Activated CD4-positive, alpha-beta memory T cell treated with anti-CD3 and anti-CD28 coated beads, Interleukin-2, amount 10 ng/mL, durations not matched to agents 7 days and 5 days (primary cell): ENCODE results near the gene NAV2. TPM values are rescaled to one million over a fixed set of nuclear protein-coding genes. Genes with fewer than 3 reads are reported as not detected.

ENCODE experiments used
- CTCF ChIA-PET: fragments of 350-600 bp; sonication (Branson Sonifier 250); formaldehyde crosslinking; loops from one replicate; lab custom pipeline; 2021; ENCODE audit warnings: antibody characterized with exemption, inconsistent platforms; lab: Charles Lee
- POLR2A ChIA-PET: fragments of 350-600 bp; sonication (Branson Sonifier 250); formaldehyde crosslinking; loops from one replicate; lab custom pipeline; 2021; ENCODE audit warnings: antibody characterized with exemption; lab: Charles Lee
- DNase-seq: peaks from one replicate; pipeline ENCODE4 v3.0.0-alpha.2; 2020
- H3K27ac Mint-ChIP-seq: one replicate; pipeline ENCODE4 v1.8.0; 2021; ENCODE audit warnings: mild to moderate bottlenecking, mixed read lengths
- H3K27me3 Mint-ChIP-seq: one replicate; pipeline ENCODE4 v1.8.0; 2021; ENCODE audit warnings: mixed read lengths
- H3K36me3 Mint-ChIP-seq: one replicate; pipeline ENCODE4 v1.8.0; 2021; ENCODE audit warnings: low read depth, mixed read lengths
- H3K4me1 Mint-ChIP-seq: one replicate; pipeline ENCODE4 v1.8.0; 2021; ENCODE audit warnings: mixed read lengths
- H3K4me3 Mint-ChIP-seq: one replicate; pipeline ENCODE4 v1.8.0; 2021; ENCODE audit warnings: mild to moderate bottlenecking, mixed read lengths
- H3K9me3 Mint-ChIP-seq: one replicate; pipeline ENCODE4 v1.8.0; 2021; ENCODE audit warnings: mixed read lengths
- total RNA-seq, 2 experiments: library from RNA; stranded (reverse); gene quantifications; one replicate each; pipeline ENCODE4 v1.2.3, GENCODE V29; 2021

The NAV2 gene
- total RNA-seq, 2 experiments from 2014 or later, result 0.53 to 0.70 TPM

DNA sequence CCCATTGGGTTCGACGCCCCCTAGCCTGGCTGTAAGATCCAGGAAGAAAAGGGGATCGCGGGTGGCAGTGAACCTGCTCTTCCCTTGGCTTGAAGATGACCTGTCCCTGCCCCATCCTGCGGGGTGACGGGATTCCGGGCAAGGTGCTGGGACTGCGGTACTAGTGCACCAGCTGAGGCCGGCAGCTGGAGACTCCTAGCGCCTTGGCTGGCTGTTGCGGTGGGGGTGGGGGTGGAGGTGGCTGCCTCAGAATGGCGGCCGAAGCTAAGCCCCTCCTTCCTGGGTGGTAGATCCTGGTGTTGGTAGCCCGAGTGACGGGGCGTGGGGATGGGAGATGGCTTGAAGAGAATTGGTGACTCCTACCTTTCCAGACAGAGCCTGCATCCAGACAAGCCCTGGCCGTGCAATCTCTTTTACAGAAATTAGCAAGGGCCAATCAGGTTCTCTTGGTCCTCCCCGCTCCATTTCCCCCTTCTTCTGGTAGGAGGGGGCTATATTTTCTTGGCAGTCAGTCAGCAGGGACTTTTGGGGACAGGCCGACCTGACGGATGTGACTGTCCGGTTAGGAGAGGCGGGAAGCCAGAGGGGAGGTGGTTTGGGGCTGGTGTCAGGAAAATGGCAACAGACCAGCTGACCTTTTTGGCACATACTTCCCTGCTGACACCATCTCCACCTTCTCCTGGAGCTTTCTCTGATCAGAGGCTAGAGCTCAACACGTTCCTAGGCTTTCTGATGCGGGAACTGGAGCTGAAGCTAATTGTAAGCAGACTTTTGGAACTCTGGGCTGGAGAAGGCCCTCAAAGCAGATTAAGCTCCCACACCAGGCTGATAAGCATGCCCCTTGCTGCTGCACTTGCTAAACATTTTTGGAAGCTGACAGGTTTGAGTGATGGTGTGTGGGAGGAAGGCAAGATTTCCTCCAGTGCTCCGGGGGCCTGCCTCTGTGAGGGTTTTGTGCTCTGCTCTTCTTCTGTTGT lies 2.0 kb downstream of the NAV2 start:
- Mint-ChIP-seq H3K4me3 (peak overlapping the region; percentile 70), H3K9me3 (no peaks in the 10 kb centered on the region), H3K27me3 (peaks cover 41% of the 10 kb centered on the region), H3K4me1 (peaks cover 26% of the 10 kb centered on the region), H3K27ac (no peak overlapping the region), H3K36me3 (peaks cover 2% of the 10 kb centered on the region)
- POLR2A ChIA-PET, result interaction anchor here (5.4 kb wide), 1 partner anchor 9 kb away, joined by 42 read pairs; no protein-coding TSS in a partner anchor
- DNase-seq, result no peak
- CTCF ChIA-PET, result no interaction called here

DNA sequence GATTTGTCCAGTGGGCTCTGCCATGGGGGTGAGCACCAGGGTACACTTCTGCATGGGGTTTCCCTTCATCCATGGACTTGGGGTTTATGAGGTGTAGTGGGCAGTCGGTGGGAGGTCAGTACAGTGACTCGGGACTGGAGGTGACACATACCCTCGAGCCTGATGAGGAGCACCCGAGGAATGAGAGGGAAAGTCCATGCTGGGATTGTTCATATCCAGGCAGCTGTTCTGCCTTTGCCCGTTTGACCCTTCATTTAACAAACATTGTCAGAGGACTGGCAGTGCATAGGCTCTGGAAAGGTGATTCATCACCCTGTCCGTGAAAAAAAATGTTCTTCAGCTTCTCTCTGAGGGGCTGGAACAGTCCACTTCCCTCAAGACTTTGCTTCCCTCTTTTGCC lies 2.7 kb downstream of the NAV2 start:
- peaks cover 26% of the 10 kb centered on the region for H3K4me1 Mint-ChIP-seq
- H3K27me3 Mint-ChIP-seq, result peaks cover 41% of the 10 kb centered on the region
- POLR2A ChIA-PET, result interaction anchor here (5.4 kb wide), 1 partner anchor 8 kb away, joined by 42 read pairs; no protein-coding TSS in a partner anchor
- CTCF ChIA-PET, result no interaction called here
- no peak for DNase-seq
- H3K27ac Mint-ChIP-seq, result no peak overlapping the region
- peaks cover 2% of the 10 kb centered on the region for H3K36me3 Mint-ChIP-seq
- no peaks in the 10 kb centered on the region for H3K9me3 Mint-ChIP-seq
- no peak overlapping the region for H3K4me3 Mint-ChIP-seq

DNA sequence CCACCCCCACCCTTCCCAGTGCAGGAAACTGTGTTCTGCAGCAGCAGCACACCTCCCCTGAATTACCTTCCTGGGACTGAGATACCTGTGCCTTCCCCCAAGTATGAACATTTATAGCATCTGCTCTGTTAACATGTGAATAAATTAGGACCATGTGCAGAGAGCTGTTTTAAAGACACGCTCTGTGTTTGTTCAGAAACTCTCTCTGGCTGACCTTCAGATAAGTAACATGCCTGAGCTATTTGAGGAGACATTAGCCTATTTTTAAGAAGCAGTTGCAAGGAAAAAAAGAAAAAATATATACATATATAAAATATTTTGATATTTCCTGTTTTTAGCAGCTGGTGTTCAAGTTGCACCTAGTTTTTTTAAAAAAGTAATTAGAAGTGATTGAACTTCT lies 5.4 kb downstream of the NAV2 start:
- POLR2A ChIA-PET, result no interaction called here
- H3K27ac Mint-ChIP-seq, result no peak overlapping the region
- DNase-seq, result no peak
- peaks cover 38% of the 10 kb centered on the region for H3K27me3 Mint-ChIP-seq
- H3K36me3 Mint-ChIP-seq, result peaks cover 2% of the 10 kb centered on the region
- CTCF ChIA-PET, result no interaction called here
- H3K4me3 Mint-ChIP-seq, result no peak overlapping the region
- H3K4me1 Mint-ChIP-seq, result peaks cover 24% of the 10 kb centered on the region
- no peaks in the 10 kb centered on the region for H3K9me3 Mint-ChIP-seq

DNA sequence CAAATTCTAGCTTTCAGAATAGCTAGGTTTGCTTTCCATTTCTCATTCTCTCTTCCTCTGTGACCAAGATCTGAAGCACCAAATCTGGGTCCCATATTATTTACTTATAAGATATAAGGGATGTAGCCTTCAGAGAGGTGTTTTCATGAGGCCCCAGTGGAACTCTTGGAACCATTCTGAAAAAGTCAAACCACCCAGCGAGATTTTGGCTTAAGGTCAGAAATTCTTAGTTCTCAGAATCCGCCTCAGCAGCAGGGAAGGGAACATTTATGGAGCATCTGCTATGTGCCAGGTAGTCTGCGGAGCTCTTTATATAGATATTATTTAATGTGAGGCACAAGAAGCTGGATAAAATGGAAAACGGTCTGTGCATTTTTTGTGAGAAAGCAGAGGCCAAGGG lies 6.3 kb downstream of the NAV2 start:
- Mint-ChIP-seq H3K27ac (no peak overlapping the region), H3K9me3 (no peaks in the 10 kb centered on the region), H3K4me1 (peaks cover 26% of the 10 kb centered on the region), H3K36me3 (peaks cover 2% of the 10 kb centered on the region), H3K27me3 (peaks cover 30% of the 10 kb centered on the region), H3K4me3 (no peak overlapping the region)
- DNase-seq, result no peak
- ChIA-PET CTCF (no interaction called here), POLR2A (no interaction called here)

DNA sequence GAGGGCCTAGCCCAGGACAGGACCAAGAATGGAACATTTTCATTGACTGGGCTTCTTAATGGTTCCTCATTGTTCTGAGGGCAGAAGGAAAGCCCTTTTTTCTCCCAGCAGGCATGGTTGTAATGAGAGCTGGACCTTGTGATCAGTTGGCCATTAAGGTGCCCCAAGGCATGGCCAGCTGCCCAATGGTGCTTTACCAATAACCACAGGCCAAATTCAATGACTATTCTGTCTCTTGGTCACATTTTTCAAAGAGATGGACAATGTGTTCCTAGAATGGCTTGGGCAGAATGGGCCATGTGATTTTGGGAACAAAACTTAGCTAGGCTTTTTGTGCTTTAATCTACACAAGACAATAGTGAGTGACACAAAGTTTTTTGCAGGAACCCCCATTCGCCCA lies 7.3 kb downstream of the NAV2 start:
- peaks cover 2% of the 10 kb centered on the region for H3K36me3 Mint-ChIP-seq
- ChIA-PET CTCF (no interaction called here), POLR2A (no interaction called here)
- no peak overlapping the region for H3K4me3 Mint-ChIP-seq
- H3K27me3 Mint-ChIP-seq, result peaks cover 20% of the 10 kb centered on the region
- no peak overlapping the region for H3K27ac Mint-ChIP-seq
- no peak for DNase-seq
- peaks cover 25% of the 10 kb centered on the region for H3K4me1 Mint-ChIP-seq
- no peaks in the 10 kb centered on the region for H3K9me3 Mint-ChIP-seq

DNA sequence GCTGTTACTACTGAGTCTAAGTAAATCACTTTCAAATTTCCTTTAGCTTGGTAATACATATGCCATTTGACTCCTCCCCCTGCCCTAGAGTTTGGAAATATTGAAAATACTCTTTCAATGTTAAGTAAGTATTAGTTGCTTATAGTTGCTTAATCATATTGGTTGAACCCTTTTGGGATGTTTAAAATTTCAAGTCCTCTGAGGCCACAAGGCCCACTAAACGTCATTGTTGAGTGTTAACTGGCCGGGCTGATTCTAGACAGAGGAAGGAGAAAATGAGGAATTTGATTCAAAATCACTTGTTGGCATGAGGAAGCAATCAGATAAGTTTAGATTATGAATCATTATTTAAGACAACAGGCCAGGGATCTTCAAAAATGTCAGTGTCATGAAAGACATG lies 8.5 kb downstream of the NAV2 start:
- CTCF ChIA-PET, result interaction anchor here (1.1 kb wide), 1 partner anchor 22 kb away, joined by 5 read pairs; no protein-coding TSS in a partner anchor

DNA sequence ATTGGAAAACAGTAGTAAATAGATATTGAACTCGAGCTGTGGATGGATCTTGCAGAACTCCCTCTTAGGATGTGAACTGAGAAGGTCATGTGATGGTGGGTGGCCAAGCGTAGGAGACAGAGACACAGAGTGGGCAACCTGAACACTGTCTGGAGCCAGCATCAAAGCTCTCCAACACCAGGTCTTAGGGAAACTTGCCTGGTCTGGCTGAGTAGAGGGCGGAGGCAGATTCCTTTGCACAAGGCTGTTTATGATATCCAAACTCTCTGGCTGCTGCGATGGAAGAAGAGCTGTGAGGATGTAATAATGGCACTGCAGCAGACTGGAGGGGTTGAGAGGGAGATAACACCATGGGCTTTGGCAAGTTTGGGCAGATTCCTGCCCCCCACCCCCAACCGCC lies 10.1 kb downstream of the NAV2 start:
- POLR2A ChIA-PET, result interaction anchor here (1.1 to 3.7 kb wide), 2 partner anchors 10 to 21 kb away, joined by 3 to 42 read pairs; partner anchors contain the start of gene NAV2
- H3K27ac Mint-ChIP-seq, result no peak overlapping the region
- H3K4me1 Mint-ChIP-seq, result peaks cover 23% of the 10 kb centered on the region
- H3K36me3 Mint-ChIP-seq, result no peaks in the 10 kb centered on the region
- DNase-seq, result no peak
- CTCF ChIA-PET, result no interaction called here
- no peaks in the 10 kb centered on the region for H3K9me3 Mint-ChIP-seq
- H3K4me3 Mint-ChIP-seq, result no peak overlapping the region
- no peaks in the 10 kb centered on the region for H3K27me3 Mint-ChIP-seq

More for the DNA sequence above, 8.5 kb downstream of the NAV2 start:
- H3K36me3 Mint-ChIP-seq, result no peaks in the 10 kb centered on the region
- peaks cover 8% of the 10 kb centered on the region for H3K27me3 Mint-ChIP-seq
- no peaks in the 10 kb centered on the region for H3K9me3 Mint-ChIP-seq
- H3K27ac Mint-ChIP-seq, result no peak overlapping the region
- H3K4me3 Mint-ChIP-seq, result no peak overlapping the region
- POLR2A ChIA-PET, result no interaction called here
- DNase-seq, result no peak
- peaks cover 23% of the 10 kb centered on the region for H3K4me1 Mint-ChIP-seq

DNA sequence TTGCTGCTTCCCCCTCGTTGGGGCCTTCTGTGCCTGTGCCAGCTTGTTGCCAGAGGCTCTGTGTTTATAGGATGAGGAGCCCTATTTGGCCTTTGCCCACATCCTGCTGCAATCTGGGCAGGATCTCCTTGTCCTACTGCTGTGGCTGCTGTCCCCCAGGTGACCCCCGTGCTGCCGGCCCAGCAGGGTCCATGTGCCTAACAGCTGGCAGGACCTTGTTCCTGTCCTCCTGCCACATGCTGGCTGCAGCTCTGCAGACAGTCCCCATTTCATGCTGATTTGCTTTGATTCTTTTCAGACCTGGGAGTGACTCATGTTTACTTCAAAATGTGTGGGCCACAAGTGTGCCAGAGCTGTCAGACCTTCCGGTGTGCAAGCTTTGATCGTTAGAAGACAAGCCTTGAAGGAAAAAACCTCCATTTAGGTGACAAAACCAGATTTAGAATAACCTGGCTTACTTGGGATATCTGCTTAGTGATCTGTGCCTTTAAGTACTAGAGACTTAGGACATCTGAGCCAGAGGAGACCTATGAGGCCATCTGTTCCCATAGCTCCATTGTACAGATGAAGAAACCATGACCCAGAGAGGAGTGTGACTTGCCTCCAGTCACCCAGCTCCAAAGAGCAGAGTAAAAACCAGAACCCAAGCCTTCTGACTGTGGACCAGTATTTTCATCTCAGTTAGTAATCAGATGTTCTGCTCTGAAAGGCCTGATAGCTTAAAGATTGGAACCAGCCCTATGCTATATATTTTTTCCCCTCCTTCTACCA lies 11.1 kb downstream of the NAV2 start:
- Mint-ChIP-seq H3K9me3 (no peaks in the 10 kb centered on the region), H3K4me1 (peaks cover 23% of the 10 kb centered on the region), H3K27ac (peak overlapping the region; percentile 82), H3K4me3 (peak overlapping the region; percentile 2), H3K36me3 (no peaks in the 10 kb centered on the region), H3K27me3 (no peaks in the 10 kb centered on the region)
- POLR2A ChIA-PET, result interaction anchor here (0.9 to 3.7 kb wide), 3 partner anchors 11 to 22 kb away, joined by 3 to 42 read pairs (median 3); partner anchors contain the start of gene NAV2
- CTCF ChIA-PET, result interaction anchor here (1.2 to 1.3 kb wide), 2 partner anchors 26 to 164 kb away, joined by 3 to 4 read pairs; no protein-coding TSS in a partner anchor
- DNase-seq, result peak; percentile 63

DNA sequence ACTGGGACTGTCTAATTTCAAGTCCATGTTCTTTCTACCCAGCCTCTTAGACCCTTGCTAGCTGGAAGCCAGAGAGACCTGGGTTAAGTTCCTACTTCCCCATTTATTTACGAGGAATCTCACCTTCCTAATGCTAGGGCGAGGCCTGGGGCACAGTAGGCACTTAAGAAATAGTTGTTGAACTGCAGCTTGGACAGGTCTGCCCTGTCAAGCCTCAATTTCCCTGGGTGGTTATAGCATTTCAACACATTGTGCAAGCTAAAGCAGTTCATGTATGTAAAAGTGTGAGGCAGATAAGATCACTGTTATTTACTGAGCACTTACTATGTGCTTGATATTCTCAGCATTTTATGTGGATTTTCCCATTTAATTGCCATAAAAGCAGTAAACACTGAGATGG lies 12.1 kb downstream of the NAV2 start:
- CTCF ChIA-PET, result interaction anchor here (1.2 to 1.3 kb wide), 2 partner anchors 25 to 165 kb away, joined by 3 to 4 read pairs; no protein-coding TSS in a partner anchor
- DNase-seq, result no peak
- no peaks in the 10 kb centered on the region for H3K9me3 Mint-ChIP-seq
- H3K4me1 Mint-ChIP-seq, result peaks cover 23% of the 10 kb centered on the region
- H3K4me3 Mint-ChIP-seq, result no peak overlapping the region
- POLR2A ChIA-PET, result interaction anchor here (3.7 kb wide), 1 partner anchor 12 kb away, joined by 42 read pairs; the partner anchor contains the start of gene NAV2
- H3K27ac Mint-ChIP-seq, result no peak overlapping the region
- no peaks in the 10 kb centered on the region for H3K27me3 Mint-ChIP-seq
- H3K36me3 Mint-ChIP-seq, result no peaks in the 10 kb centered on the region

DNA sequence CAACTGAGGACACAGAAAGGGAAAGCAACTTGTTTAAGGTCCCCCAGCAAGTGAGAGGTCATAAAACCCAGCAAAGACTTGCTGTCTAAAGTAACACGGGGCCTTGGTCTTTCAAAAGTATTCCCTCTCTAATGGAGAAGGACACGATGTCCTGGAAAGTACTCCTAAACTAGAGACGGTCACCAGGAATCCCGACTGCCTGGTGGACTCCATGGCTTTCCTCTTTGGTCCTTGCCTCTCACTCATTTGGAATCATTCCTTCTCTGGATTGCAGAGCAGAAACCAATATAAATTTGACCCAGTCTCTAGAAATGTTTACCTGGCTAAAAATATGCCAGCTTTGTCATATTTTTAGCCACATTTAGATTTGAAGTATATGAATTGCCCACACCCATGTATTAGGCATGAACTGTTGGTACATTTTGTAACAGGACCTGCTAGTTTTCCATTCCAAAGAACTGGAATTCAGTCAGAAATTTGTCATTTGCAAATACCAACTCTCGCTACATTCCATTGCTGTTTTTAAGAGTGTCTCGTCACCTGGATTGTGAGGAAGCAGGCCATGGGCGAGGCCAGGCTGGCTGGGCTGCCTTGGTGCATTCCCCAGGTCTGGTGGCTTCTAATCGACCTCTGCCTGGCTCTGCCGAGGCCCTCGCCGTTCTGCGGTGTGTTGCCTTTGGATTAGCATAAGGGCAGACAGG lies 12.9 kb downstream of the NAV2 start:
- Mint-ChIP-seq H3K36me3 (no peaks in the 10 kb centered on the region), H3K27me3 (no peaks in the 10 kb centered on the region), H3K4me3 (no peak overlapping the region), H3K27ac (no peak overlapping the region), H3K9me3 (no peaks in the 10 kb centered on the region), H3K4me1 (peaks cover 23% of the 10 kb centered on the region)
- ChIA-PET POLR2A (interaction anchor here (1.4 to 3.7 kb wide), 2 partner anchors 10 to 13 kb away, joined by 3 to 42 read pairs; partner anchors contain the start of gene NAV2), CTCF (no interaction called here)
- DNase-seq, result no peak

DNA sequence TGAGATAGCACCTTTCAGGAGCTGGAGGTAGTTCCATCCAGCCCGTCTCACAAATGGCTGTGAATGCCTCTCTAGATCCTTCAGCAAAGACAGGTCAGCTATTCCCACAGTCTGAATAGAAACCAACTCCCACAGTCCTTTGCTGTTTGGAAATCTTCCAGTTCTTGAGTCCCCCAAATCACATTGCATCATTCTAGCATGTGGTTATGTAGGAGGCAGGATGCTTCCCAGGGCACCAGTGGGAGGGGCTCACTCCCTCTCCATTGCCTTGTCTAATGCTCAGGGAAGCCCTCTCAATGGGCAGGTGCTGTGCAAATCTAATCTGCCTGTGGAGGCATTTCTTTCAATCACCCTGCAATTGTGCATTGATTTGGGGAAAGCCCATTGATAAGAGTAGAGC lies 14.6 kb downstream of the NAV2 start:
- Mint-ChIP-seq H3K27ac (no peak overlapping the region), H3K27me3 (no peaks in the 10 kb centered on the region), H3K9me3 (no peaks in the 10 kb centered on the region), H3K4me3 (no peak overlapping the region), H3K4me1 (peaks cover 23% of the 10 kb centered on the region), H3K36me3 (no peaks in the 10 kb centered on the region)
- DNase-seq, result no peak
- CTCF ChIA-PET, result no interaction called here
- POLR2A ChIA-PET, result interaction anchor here (1.0 kb wide), 1 partner anchor 16 kb away, joined by 3 read pairs; no protein-coding TSS in a partner anchor

DNA sequence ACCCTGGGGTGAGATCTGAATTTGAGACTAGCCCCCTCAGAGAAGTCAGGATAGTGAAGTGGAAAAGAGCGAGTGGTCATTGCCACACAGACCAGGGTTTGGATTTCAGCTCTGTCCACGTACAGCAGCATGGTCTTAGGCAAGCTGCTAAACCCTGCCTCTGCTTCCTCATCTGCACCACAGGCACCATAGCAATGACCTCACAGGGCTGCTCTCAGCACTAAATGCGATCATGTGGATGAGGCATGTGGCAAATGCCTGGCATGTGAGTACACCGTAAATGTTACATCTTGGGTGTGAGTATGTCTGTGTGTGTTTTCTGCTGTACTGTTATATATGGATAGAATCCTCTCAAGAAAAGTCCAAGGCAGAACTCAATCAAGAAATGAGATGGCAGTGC lies 15.8 kb downstream of the NAV2 start:
- no peaks in the 10 kb centered on the region for H3K36me3 Mint-ChIP-seq
- no peak for DNase-seq
- H3K27ac Mint-ChIP-seq, result no peak overlapping the region
- peaks cover 11% of the 10 kb centered on the region for H3K4me1 Mint-ChIP-seq
- ChIA-PET POLR2A (interaction anchor here (0.8 kb wide), 1 partner anchor 16 kb away, joined by 3 read pairs; the partner anchor contains the start of gene NAV2), CTCF (no interaction called here)
- no peak overlapping the region for H3K4me3 Mint-ChIP-seq
- no peaks in the 10 kb centered on the region for H3K27me3 Mint-ChIP-seq
- H3K9me3 Mint-ChIP-seq, result no peaks in the 10 kb centered on the region
